Panc1 (cell line): ENCODE measurements around the gene DNAH9. TPM values are rescaled to one million over a fixed set of nuclear protein-coding genes. Genes with fewer than 3 reads are reported as not detected.

Experiments
- ATAC-seq: fragments of 200-7000 bp; cut with Tn5 transposase; 2 replicates; pipeline ENCODE4 v1.9.1; 2020; ENCODE audit warnings: mild to moderate bottlenecking, moderate library complexity
- BruUV-seq: library from RNA; stranded (reverse); fragments of 400-500 nt; replicated peaks from 2 replicates; lab custom pipeline; 2021; lab: Mats Ljungman, UMichigan
- CTCF ChIA-PET: fragments of 300-600 bp; sonication (Branson Sonifier 250); formaldehyde crosslinking; loops from one replicate; lab custom pipeline; 2022; ENCODE audit warnings: antibody characterized with exemption; lab: Charles Lee
- POLR2A ChIA-PET: fragments of 300-600 bp; sonication (Branson Sonifier 250); formaldehyde crosslinking; loops from one replicate; lab custom pipeline; 2022; ENCODE audit warnings: antibody characterized with exemption; lab: Charles Lee
- DNase-seq: peaks from one replicate; pipeline ENCODE4 v3.0.0-alpha.2; 2010; ENCODE audit warnings: low read depth, low spot score
- H3K27ac ChIP-seq: 2 replicates; pipeline ENCODE4 v1.5.1; 2011; ENCODE audit warnings: mild to moderate bottlenecking, low read length, inconsistent platforms
- H3K27me3 ChIP-seq: fragments of 200-500 bp; sonication (Bioruptor generic); 2 replicates; pipeline ENCODE4 v1.6.0; 2014; ENCODE audit warnings: low read length, inconsistent platforms; ENCODE audit not compliant: control insufficient read depth, insufficient read depth
- H3K36me3 ChIP-seq: fragments of 200-500 bp; sonication (Bioruptor generic); 2 replicates; pipeline ENCODE4 v1.5.1; 2014; ENCODE audit warnings: inconsistent platforms, mild to moderate bottlenecking, low read length, moderate library complexity; ENCODE audit not compliant: control insufficient read depth, insufficient read depth
- H3K4me1 ChIP-seq: 2 replicates; pipeline ENCODE4 v1.5.1; 2011; ENCODE audit warnings: inconsistent platforms, mild to moderate bottlenecking, low read length, moderate library complexity; ENCODE audit not compliant: control insufficient read depth, insufficient read depth
- H3K4me3 ChIP-seq, 2 experiments: 2 replicates each; pipeline ENCODE4 v1.5.1; 2011 to 2012; ENCODE audit warnings: low read depth in 2 of 2, low read length in 2 of 2, mild to moderate bottlenecking in 2 of 2, inconsistent platforms in 1 of 2, moderate library complexity in 1 of 2
- H3K9me3 ChIP-seq: fragments of 200-500 bp; sonication (Bioruptor generic); 2 replicates; pipeline ENCODE4 v1.5.1; 2014; ENCODE audit warnings: low read depth, mild to moderate bottlenecking, inconsistent platforms, low read length, moderate library complexity; ENCODE audit not compliant: control insufficient read depth, insufficient read depth
- CTCF ChIP-seq: fragments of 450-650 bp; IDR thresholded peaks from 2 replicates; pipeline ENCODE4 v1.5.1; 2017; ENCODE audit warnings: mild to moderate bottlenecking
- POLR2AphosphoS5 ChIP-seq: IDR thresholded peaks from 2 replicates; pipeline ENCODE4 v1.6.1; 2012; ENCODE audit warnings: mild to moderate bottlenecking, low read depth, low read length, moderate library complexity
- REST ChIP-seq, 2 experiments: IDR thresholded peaks; 2 replicates each; pipeline ENCODE4 v1.6.1; 2011 to 2012; ENCODE audit warnings: low read depth in 2 of 2, control low read depth in 1 of 2, low read length in 1 of 2, mild to moderate bottlenecking in 1 of 2, moderate library complexity in 1 of 2; ENCODE audit not compliant: insufficient read depth in 1 of 2
- SIN3A ChIP-seq: IDR thresholded peaks from 2 replicates; pipeline ENCODE4 v1.6.1; 2012; ENCODE audit warnings: low read depth, mild to moderate bottlenecking, low read length, moderate library complexity, borderline replicate concordance; ENCODE audit not compliant: insufficient read depth
- TCF7L2 ChIP-seq: IDR thresholded peaks from 2 replicates; pipeline ENCODE4 v1.6.1; 2011; ENCODE audit warnings: mild to moderate bottlenecking, low read depth, low read length, inconsistent platforms
- in situ Hi-C: cut with HindIII; loops from 2 replicates; pipeline ENCODE4 v1.10.0; 2016; ENCODE audit warnings: low sequenced_read_pairs, low pct_unique_long_range_greater_than_20kb
- intact Hi-C: fragments of 100-400 bp; cut with micrococcal nuclease; formaldehyde crosslinking; loops from one replicate; pipeline ENCODE4 v1.10.0; 2022; ENCODE audit not compliant: unreplicated experiment
- total RNA-seq: library from RNA; stranded (reverse); gene quantifications from one replicate; pipeline ENCODE4 v1.2.1, GENCODE V29; 2021; ENCODE audit not compliant: unreplicated experiment

The DNAH9 gene
- total RNA-seq, 1 experiment from 2014 or later: not detected

- Histone ChIP-seq H3K4me1 (no peaks in the 10 kb centered on the region), H3K36me3 (no peaks in the 10 kb centered on the region), H3K27ac (no peak overlapping the region), H3K4me3 (no peak overlapping the region), H3K9me3 (no peaks in the 10 kb centered on the region), H3K27me3 (no peaks in the 10 kb centered on the region)
- intact Hi-C loops (no loop called here), in situ Hi-C loops (no loop called here)
- POLR2A ChIA-PET: no interaction called here
- BruUV-seq: no TSS peak
- TF ChIP-seq REST (IDR thresholded peaks at IDR 0.05; ENCODE audit: insufficient read depth in 1 of 2, low read depth in 2 of 2, low read length in 1 of 2) (no peak), CTCF (no peak)
- CTCF ChIA-PET: no interaction called here
- DNase-seq (no peak), ATAC-seq (no peak)
These were observed 345.6 kb downstream of the DNAH9 start for GRCh38 chr17:11943759-11944347.

- Histone ChIP-seq H3K36me3 (no peaks in the 10 kb centered on the region), H3K9me3 (no peaks in the 10 kb centered on the region), H3K27me3 (no peaks in the 10 kb centered on the region), H3K27ac (no peak overlapping the region), H3K4me3 (no peak overlapping the region), H3K4me1 (no peaks in the 10 kb centered on the region)
- in situ Hi-C loops: no loop called here
- BruUV-seq: no TSS peak
- ChIA-PET CTCF (no interaction called here), POLR2A (no interaction called here)
- ATAC-seq (no peak), DNase-seq (no peak)
- intact Hi-C loops: no loop called here
- no peak for TF ChIP-seq POLR2AphosphoS5
- no peak for TF ChIP-seq SIN3A
- TF ChIP-seq REST (IDR thresholded peaks at IDR 0.05; ENCODE audit: insufficient read depth in 1 of 2, low read depth in 2 of 2, low read length in 1 of 2): no peak
- no peak for TF ChIP-seq CTCF
- TF ChIP-seq TCF7L2: no peak
These were observed 346.3 kb downstream of the DNAH9 start for GRCh38 chr17:11944587-11944986.
